Calu3 (cell line): ENCODE measurements around the gene RELCH. TPM values are rescaled to one million over a fixed set of nuclear protein-coding genes. Genes with fewer than 3 reads are reported as not detected.

Experiments used
- BruUV-seq: library from RNA; stranded (reverse); fragments of 400-500 nt; replicated peaks from 2 replicates; lab custom pipeline; 2021; lab: Mats Ljungman, UMichigan
- CTCF ChIA-PET: fragments of 300-600 bp; sonication (Branson Sonifier 250); formaldehyde crosslinking; loops from one replicate; lab custom pipeline; 2022; ENCODE audit warnings: antibody characterized with exemption; lab: Charles Lee
- DNase-seq: peaks from one replicate; pipeline ENCODE4 v3.0.0; 2022
- H3K27ac Mint-ChIP-seq: one replicate; pipeline ENCODE4 v1.8.0; 2022; ENCODE audit warnings: mixed read lengths; ENCODE audit not compliant: unreplicated experiment
- H3K27me3 Mint-ChIP-seq: one replicate; pipeline ENCODE4 v1.8.0; 2022; ENCODE audit warnings: mixed read lengths; ENCODE audit not compliant: unreplicated experiment
- H3K36me3 Mint-ChIP-seq: one replicate; pipeline ENCODE4 v1.8.0; 2022; ENCODE audit warnings: mild to moderate bottlenecking, moderate library complexity, mixed read lengths; ENCODE audit not compliant: insufficient read depth, unreplicated experiment
- H3K4me1 Mint-ChIP-seq: one replicate; pipeline ENCODE4 v1.8.0; 2022; ENCODE audit warnings: mild to moderate bottlenecking, low read depth, mixed read lengths; ENCODE audit not compliant: unreplicated experiment
- H3K4me3 Mint-ChIP-seq: one replicate; pipeline ENCODE4 v1.8.0; 2022; ENCODE audit warnings: mild to moderate bottlenecking, low read depth, moderate library complexity, mixed read lengths; ENCODE audit not compliant: unreplicated experiment
- H3K9me3 Mint-ChIP-seq: one replicate; pipeline ENCODE4 v1.8.0; 2022; ENCODE audit warnings: low read depth, mixed read lengths; ENCODE audit not compliant: unreplicated experiment
- intact Hi-C: fragments of 100-400 bp; cut with micrococcal nuclease; formaldehyde crosslinking; loops from one replicate; pipeline ENCODE4 v1.10.0; 2022; ENCODE audit not compliant: unreplicated experiment
- total RNA-seq: library from RNA; stranded (reverse); gene quantifications from 2 replicates; pipeline ENCODE4 v1.2.3, GENCODE V29; 2022
- TF ChIP-seq, protein P1 (sequence below): fragments of 200-600 bp; IDR thresholded peaks from one replicate; pipeline ENCODE4 v1.8.0; 2022; ENCODE audit warnings: antibody characterized with exemption; ENCODE audit not compliant: unreplicated experiment

RELCH gene
- total RNA-seq, 1 experiment from 2014 or later = 54.5 TPM

GRCh38 chr18:62144338-62144737 is 42.7 kb upstream of the RELCH start:
- TF ChIP-seq, protein P1, sequence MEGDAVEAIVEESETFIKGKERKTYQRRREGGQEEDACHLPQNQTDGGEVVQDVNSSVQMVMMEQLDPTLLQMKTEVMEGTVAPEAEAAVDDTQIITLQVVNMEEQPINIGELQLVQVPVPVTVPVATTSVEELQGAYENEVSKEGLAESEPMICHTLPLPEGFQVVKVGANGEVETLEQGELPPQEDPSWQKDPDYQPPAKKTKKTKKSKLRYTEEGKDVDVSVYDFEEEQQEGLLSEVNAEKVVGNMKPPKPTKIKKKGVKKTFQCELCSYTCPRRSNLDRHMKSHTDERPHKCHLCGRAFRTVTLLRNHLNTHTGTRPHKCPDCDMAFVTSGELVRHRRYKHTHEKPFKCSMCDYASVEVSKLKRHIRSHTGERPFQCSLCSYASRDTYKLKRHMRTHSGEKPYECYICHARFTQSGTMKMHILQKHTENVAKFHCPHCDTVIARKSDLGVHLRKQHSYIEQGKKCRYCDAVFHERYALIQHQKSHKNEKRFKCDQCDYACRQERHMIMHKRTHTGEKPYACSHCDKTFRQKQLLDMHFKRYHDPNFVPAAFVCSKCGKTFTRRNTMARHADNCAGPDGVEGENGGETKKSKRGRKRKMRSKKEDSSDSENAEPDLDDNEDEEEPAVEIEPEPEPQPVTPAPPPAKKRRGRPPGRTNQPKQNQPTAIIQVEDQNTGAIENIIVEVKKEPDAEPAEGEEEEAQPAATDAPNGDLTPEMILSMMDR = no peak
- intact Hi-C loops = no loop called here
- no peaks in the 10 kb centered on the region for H3K4me1 Mint-ChIP-seq
- no peak for DNase-seq
- H3K27ac Mint-ChIP-seq = no peak overlapping the region
- no peaks in the 10 kb centered on the region for H3K27me3 Mint-ChIP-seq
- H3K4me3 Mint-ChIP-seq = no peak overlapping the region
- CTCF ChIA-PET = no interaction called here
- H3K36me3 Mint-ChIP-seq = no peaks in the 10 kb centered on the region
- no peaks in the 10 kb centered on the region for H3K9me3 Mint-ChIP-seq
- no TSS peak for BruUV-seq

DNA sequence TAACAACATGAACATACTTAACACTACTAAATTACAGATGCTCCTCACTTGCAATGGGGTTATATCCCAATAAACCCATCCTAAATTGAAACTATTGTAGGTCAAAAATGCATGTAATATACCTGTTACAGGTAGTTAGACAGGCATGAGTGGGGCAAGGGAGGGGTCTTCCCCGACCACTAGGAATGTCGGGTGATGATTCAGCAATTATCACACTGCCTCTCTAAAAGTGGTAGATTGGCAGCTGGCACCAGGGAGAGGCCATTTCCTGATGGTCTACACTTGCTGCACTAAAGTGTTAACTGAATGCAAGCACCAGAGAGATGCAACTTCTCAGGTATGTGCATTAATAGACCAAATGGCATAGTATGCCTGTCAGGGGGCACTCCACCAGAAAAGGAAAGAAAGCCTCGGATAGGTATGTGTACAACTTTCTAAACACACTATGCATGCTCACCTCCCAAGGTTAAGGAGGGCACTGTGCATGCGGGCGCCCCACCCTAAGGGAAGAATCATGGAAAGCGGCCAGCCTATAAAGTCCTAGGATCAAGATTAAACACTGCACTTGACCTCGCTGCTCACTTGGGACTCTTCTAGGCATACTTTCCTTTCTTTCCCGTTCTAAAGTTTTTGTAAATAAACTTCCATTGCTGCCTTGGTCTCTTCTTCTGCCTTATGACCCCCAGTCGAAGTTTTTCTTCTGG is 35.8 kb upstream of the RELCH start:
- no peaks in the 10 kb centered on the region for H3K4me1 Mint-ChIP-seq
- BruUV-seq = no TSS peak
- no peaks in the 10 kb centered on the region for H3K27me3 Mint-ChIP-seq
- no peaks in the 10 kb centered on the region for H3K9me3 Mint-ChIP-seq
- no peak overlapping the region for H3K27ac Mint-ChIP-seq
- DNase-seq = no peak
- no peaks in the 10 kb centered on the region for H3K36me3 Mint-ChIP-seq
- CTCF ChIA-PET = no interaction called here
- TF ChIP-seq, protein P1 = no peak
- H3K4me3 Mint-ChIP-seq = no peak overlapping the region
- intact Hi-C loops = no loop called here

DNA sequence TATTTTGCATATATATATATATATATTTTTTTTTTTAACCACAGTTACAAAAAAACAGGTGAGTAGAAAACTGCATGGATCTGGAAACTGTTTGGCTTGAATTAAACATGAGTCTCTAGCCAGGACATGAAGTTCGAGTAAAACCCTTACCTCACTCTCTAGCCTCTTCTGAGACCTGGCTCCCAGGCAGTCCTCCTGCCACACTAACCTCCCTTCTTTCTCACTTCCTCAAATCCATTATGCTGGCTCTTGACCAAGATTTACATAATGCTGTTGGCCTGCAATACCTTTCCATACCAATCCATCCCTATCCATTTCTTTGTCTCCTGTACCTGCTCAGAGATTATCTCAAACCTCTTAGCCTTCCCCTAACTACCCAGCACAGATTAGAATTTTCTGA is 34.2 kb upstream of the RELCH start:
- no peak for DNase-seq
- Mint-ChIP-seq H3K4me1 (no peaks in the 10 kb centered on the region), H3K4me3 (no peak overlapping the region), H3K27ac (no peak overlapping the region), H3K36me3 (no peaks in the 10 kb centered on the region), H3K9me3 (no peaks in the 10 kb centered on the region), H3K27me3 (no peaks in the 10 kb centered on the region)
- no TSS peak for BruUV-seq
- intact Hi-C loops = no loop called here
- TF ChIP-seq, protein P1 = no peak
- CTCF ChIA-PET = no interaction called here

GRCh38 chr18:62157843-62158242 is 29.2 kb upstream of the RELCH start:
- no peaks in the 10 kb centered on the region for H3K27me3 Mint-ChIP-seq
- H3K36me3 Mint-ChIP-seq = no peaks in the 10 kb centered on the region
- CTCF ChIA-PET = no interaction called here
- H3K27ac Mint-ChIP-seq = no peak overlapping the region
- H3K4me1 Mint-ChIP-seq = no peaks in the 10 kb centered on the region
- no TSS peak for BruUV-seq
- DNase-seq = no peak
- H3K4me3 Mint-ChIP-seq = no peak overlapping the region
- intact Hi-C loops = no loop called here
- no peaks in the 10 kb centered on the region for H3K9me3 Mint-ChIP-seq
- TF ChIP-seq, protein P1 = no peak
